NCI-H2227 treated with DMSO at 0.1 percent for 48 hours (cell line): ENCODE measurements around the gene SHANK2.

ENCODE experiments used
- DNase-seq: peaks from one replicate; lab custom pipeline; 2025; lab: John Stamatoyannopoulos, UW

The SHANK2 gene

GRCh38 chr11:71252269-71252769 is at the start of gene SHANK2:
Gene SHANK2 (minus strand): TSS chr11:71252577. CDS start chr11:71147326, 105,251 bp downstream.
- DNase-seq = no peak

DNA sequence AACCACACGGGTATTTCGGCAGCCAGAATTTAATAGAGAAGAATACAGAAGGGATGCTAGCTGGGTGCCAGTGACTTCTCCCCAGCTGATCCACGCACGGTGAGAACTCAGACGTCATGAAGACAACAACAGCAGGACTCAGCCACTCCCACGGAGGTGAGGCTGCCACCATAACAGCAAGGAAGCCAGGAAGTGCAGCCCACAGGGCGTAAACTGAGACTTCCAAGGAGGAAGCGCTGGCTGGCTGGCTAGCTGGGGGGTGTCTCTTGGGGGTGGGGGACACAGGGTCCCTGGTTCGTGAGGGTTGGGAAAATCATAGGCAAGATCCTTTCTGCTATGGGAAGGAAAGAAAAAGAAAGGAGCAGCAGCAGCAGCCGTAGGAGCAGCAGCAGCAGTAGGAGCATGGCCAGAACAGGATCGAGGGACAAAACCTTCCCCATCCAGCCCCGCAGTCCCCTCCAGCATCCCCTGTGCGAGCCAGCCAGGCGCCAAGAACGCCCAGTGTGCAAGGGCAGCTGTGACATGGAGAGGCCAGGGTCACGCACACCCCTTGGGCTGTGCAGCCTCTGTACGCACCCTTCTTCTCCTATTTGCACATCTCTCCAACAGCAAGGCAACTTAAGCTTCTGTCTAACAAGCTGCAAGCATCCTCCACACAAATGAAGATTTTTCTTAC is 49.6 kb upstream of the SHANK2 start:
- no peak for DNase-seq

GRCh38 chr11:71301046-71301857 is 48.9 kb upstream of the SHANK2 start:
- no peak for DNase-seq

- DNase-seq = no peak
Observed at GRCh38 chr11:71300187-71300586, 47.8 kb upstream of the SHANK2 start.

GRCh38 chr11:71298761-71299181 is 46.4 kb upstream of the SHANK2 start:
- no peak for DNase-seq

DNA sequence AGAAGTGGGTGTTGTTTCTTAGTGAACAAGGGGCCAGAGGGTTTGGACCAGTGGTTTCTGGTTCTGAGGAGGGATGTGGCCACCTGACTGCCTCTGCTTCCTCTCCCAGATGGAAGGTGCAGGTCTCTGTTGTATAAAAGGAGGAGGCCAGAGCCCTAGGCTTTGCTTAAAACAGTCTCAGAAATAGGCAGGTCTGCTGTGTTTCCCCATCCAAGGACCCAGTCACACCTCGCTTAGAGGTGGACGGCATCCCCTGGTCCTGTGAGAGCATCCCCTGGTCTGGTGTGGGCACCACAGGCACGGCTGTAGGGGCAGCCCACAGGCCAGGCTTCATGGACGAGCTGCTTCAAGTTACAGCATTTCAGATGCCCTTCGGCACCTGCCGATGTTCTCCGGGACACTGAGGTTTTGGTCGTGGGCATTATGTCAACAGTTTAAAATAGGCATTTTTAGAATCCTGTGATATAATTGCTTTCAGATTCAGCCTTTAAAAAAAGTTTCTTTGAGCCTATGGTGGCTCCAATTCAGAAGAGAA is 45.7 kb upstream of the SHANK2 start:
- no peak for DNase-seq

- no peak for DNase-seq
Observed at GRCh38 chr11:71294846-71295600, 42.6 kb upstream of the SHANK2 start.

GRCh38 chr11:71293961-71294782 is 41.8 kb upstream of the SHANK2 start:
- no peak for DNase-seq

DNA sequence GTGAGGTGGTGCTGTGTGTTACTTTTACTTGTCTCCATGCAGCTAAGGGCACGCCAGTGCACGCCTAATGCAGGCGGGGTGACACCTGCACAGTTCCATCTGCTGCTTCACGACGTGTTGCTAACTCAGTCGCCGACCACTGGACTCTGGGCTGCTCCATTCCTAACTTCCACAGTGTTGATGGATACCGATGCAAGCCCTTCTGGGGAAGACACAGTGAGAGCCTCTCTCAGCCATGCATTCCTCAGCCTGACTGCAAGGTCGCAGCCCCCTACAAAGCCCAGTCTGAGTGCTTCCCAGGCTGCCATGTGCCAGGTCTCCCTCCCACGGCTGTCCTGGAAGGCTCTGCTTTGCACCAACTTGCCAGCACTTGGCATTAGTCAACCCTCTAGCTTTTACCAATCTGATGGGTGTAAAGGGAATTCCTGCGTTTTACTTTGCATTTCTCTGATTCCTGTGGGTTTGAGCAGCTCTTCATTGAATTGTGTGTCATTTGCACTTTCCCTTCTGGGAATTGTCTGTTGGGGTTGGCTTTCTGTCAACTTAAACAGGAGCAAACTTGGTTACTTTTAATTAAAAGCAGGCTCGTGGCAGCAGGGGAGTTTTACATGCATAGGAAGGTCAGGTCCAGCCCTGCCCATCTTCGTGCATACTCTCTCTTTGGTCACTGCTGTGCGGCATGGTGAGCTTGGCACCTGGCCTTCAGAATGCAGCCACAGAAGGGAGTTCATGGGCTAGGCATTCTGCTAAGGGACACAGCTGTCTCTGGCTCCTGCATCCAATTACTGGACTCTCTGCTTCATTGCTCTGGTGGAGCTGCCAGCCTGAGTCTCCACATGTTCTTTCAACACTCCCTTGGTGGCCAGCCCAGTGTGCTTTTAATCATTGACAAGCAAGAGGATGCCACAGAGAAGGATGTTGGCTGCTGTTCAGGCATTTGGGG is 34.6 kb upstream of the SHANK2 start:
- DNase-seq = no peak

DNA sequence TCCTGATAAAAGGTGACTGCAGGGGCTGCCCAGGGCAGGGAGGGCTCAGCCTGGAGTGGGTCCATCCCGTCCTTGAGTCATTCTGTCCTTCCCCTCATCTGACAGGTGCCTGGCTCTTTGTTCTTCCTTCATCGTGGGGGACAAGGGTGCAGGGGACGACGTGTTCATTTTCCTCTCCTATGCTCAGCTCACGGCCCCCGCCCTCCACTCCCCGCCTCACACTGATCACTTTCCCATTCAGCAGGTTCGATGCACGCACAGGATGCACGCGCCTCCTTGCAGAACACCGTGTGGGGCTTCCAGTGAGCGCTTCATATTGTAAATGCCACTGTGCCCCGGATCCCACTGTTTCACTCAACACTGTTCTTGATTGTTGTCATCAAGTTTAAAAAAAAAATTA is 32.7 kb upstream of the SHANK2 start:
- DNase-seq = no peak

DNA sequence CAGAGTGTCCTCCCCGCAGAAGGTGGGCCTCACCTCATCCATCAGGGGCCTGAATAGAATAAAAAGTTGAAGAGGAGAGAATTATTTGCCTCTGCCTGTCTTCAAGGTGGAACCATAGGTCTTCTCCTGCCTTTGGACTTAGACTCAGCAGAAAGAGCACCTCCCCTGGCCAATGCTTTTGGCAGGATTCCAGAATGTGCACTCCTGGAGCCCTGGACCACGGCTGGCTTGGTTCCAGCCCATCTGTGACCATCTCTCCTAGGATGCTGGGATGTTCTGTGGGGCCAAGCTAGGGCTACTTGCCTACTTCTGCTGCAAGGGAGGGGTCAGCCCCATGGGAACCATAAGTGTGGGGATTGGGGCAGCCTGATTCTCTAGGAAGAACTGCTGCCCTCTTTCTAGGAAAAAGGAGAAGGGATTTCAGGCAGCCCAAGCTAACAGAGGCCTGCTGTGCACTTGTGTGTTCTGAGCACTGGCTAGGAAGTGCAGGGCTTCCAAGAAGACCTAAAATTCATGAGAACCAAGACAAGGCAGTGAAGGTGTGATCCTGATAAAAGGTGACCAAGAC is 32.2 kb upstream of the SHANK2 start:
- no peak for DNase-seq

GRCh38 chr11:71283971-71284441 is 31.6 kb upstream of the SHANK2 start:
- DNase-seq = no peak

DNA sequence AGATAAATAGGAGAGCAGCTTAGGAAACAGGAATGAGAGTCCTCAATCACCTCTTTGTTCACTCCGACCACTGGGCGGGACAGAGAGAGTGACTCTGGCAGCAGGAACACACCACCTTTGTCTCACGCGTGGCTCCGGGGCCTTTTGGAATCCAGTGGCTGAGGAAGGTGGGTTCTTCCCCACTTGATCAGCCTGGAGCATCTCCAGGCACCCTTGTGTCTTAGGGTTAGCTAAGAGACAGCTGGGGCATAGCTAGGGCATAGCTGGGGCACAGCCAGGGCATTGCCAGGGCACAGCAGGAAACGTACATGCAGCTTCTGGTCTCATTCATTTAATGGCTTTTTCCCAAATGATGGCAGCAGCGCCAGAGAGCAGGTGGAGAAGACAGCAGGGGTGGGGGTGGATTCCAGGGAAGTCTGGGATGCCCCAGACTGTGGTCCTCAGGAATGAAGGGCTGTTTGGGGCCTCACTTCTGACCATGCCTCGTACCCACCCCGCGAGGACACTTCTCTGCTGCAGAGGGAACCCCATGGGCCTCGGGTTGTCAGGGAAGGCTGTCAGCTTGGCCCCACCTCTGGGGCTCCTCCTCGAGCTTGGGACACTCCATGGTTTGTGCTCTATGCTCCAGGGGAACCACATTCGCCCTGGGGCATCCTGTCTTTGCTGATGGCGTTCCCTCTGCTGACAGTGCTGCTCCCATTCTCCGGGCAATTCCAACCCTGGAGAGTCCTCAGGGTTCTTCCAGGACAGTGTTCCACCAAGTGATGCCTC is 30.4 kb upstream of the SHANK2 start:
- DNase-seq = no peak

- DNase-seq = no peak
Observed at GRCh38 chr11:71281831-71282230, 29.5 kb upstream of the SHANK2 start.

DNA sequence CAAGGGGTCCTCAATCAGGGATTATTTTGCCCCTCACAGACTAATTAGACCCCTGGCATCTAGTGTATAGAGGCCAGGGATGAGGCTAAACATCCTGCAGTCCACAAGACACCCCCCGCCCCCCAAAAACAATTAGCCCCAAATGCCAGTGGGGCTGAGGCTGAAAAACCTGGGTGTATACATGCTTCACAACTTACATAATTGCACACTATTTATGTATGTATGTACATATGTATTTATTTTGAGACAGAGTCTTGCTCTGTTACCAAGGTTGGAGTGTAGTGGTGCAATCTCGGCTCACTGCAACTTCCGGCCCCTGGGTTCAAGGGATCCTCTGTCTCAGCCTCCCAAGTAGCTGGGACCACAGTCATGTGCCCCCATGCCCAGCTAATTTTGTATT is 28.8 kb upstream of the SHANK2 start:
- no peak for DNase-seq

DNA sequence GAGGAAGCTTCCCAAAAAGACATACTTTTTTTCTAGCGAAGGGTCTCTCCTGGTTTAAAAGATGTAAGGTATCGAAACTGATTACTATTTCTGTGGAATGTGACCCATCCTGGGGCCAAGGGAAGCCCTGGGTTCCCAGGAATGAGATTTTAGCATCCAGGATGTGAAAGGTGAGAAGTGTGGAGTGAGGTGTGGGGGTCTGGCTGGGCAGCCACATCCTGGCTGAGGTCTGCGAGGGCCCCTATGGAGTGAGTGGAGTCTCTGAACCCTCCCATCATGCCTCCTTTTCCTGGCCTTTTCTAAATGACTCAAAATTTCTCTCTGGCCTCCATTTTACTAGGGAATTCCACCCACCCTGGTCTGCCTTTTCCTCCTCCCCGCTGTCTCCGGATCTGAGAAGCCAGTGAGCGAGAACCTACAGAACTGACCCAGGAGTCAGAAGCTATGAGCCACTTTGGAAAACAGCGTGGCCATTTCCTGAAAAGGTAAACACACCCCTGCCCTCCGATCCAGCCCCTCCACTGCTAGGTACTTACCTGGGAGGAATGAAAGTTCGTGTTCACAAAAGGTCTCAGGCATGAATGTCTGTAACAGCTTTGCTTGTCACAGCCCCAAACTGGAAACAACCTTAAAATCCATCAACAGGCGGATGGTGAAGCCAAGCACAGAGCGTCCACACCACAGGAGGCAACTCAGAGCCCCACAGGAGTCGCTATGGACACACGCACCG is 27.7 kb upstream of the SHANK2 start:
- DNase-seq = no peak

GRCh38 chr11:71272161-71272560 is 19.8 kb upstream of the SHANK2 start:
- DNase-seq = no peak
